HEK293T (cell line): Measurements from ENCODE around the gene EIF1.

Experiments
- BHLHE40 ChIP-seq: fragments of 450-650 bp; IDR thresholded peaks from 2 replicates; pipeline ENCODE4 v1.6.1; 2016; ENCODE audit warnings: mild to moderate bottlenecking, moderate library complexity, borderline replicate concordance
- FOXK2 ChIP-seq: fragments of 450-650 bp; IDR thresholded peaks from 2 replicates; pipeline ENCODE4 v1.6.1; 2016; ENCODE audit warnings: mild to moderate bottlenecking
- HDGF ChIP-seq: fragments of 450-650 bp; IDR thresholded peaks from 2 replicates; pipeline ENCODE4 v1.6.1; 2017; ENCODE audit warnings: antibody characterized with exemption, borderline replicate concordance
- SP1 ChIP-seq: fragments of 450-650 bp; IDR thresholded peaks from 2 replicates; pipeline ENCODE4 v1.6.1; 2017

DNA sequence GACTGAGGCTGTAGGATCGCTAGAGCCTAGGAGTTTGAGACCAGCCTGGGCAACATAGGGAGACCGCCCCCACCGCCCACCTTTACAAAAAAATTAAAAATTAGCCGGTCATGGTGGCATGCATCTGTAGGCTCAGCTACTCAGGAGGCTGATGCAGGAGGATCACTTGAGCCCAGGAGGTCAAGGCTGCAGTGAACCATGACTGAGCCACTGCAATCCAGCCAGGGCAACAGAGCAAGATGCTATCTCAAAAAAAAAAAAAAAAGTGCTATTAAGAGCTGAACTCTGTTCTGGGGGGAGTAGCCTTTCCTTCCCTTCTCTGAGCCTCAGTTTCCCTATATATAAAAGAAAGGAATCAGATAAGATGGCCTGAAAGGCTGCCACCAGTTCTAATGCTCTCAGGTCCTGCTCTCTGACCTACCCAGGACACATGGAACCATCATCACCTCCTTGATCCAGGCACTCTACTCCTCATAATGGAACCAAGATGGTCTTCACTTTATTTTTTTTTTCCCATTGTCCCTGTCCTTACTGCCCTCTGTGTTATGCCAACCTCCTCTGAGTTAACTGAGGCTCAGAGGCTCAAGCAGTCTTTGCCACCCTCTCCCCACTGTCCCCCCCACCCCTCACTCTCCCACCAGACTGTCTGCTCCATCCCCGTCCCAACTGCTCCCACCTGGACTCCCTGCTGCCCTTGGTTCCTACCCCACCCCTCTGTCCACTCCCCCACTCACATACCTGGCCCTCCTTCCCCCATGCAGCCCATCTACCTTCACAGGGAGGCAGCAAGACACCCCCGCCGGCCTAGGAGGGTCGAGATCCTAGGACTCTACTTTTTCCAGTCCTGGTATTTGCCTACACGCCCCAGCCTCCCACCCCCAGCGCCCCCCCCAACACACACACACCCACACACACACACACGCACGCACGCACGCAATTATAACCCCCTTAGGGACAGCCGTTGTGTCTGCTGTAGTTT lies 23.8 kb upstream of the EIF1 start:
- no peak for TF ChIP-seq HDGF
- no peak for TF ChIP-seq BHLHE40
- TF ChIP-seq FOXK2: no peak
- no peak for TF ChIP-seq SP1
